22Rv1 (cell line): Measurements from ENCODE around the gene TREM2.

Experiments used
- H3K27ac ChIP-seq: fragments of 450-650 bp; 2 replicates; pipeline ENCODE4 v1.5.1; 2017
- CTCF ChIP-seq: fragments of 450-650 bp; IDR thresholded peaks from 2 replicates; pipeline ENCODE4 v1.5.1; 2017; ENCODE audit warnings: mild to moderate bottlenecking
- ZFX ChIP-seq: fragments of 450-650 bp; IDR thresholded peaks from 2 replicates; pipeline ENCODE4 v1.6.1; 2017; ENCODE audit warnings: antibody characterized with exemption, borderline replicate concordance

The TREM2 gene

GRCh38 chr6:41159415-41160082 is 3.4 kb downstream of the TREM2 start:
- no peak overlapping the region for H3K27ac ChIP-seq
- no peak for TF ChIP-seq ZFX
- no peak for TF ChIP-seq CTCF

- no peak overlapping the region for H3K27ac ChIP-seq
- TF ChIP-seq CTCF, result no peak
- no peak for TF ChIP-seq ZFX
Observed at GRCh38 chr6:41157323-41157722, 5.6 kb downstream of the TREM2 start.

GRCh38 chr6:41156771-41157170 is 6.1 kb downstream of the TREM2 start:
- TF ChIP-seq CTCF (no peak), ZFX (no peak)
- no peak overlapping the region for H3K27ac ChIP-seq

- TF ChIP-seq CTCF (no peak), ZFX (no peak)
Observed at GRCh38 chr6:41156001-41156400, 6.9 kb downstream of the TREM2 start.

GRCh38 chr6:41155132-41155805 is 7.6 kb downstream of the TREM2 start:
- no peak for TF ChIP-seq CTCF
- no peak for TF ChIP-seq ZFX
- H3K27ac ChIP-seq, result no peak overlapping the region

More at GRCh38 chr6:41156001-41156400, 6.9 kb downstream of the TREM2 start:
- no peak overlapping the region for H3K27ac ChIP-seq

- TF ChIP-seq CTCF (no peak), ZFX (no peak)
- H3K27ac ChIP-seq, result no peak within 1 kb of the TSS
Observed at GRCh38 chr6:41153992-41154625, 8.8 kb downstream of the TREM2 start, which contains the start of gene TREML1. TSS of gene TREML1 (minus strand) at chr6:41154347. CDS start at chr6:41154288, 59 bp downstream.

- no peak for TF ChIP-seq ZFX
- no peak for TF ChIP-seq CTCF
- no peak overlapping the region for H3K27ac ChIP-seq
Observed at GRCh38 chr6:41153451-41153850, 9.5 kb downstream of the TREM2 start.
